ENCODE results near the gene FSHR.

DNA sequence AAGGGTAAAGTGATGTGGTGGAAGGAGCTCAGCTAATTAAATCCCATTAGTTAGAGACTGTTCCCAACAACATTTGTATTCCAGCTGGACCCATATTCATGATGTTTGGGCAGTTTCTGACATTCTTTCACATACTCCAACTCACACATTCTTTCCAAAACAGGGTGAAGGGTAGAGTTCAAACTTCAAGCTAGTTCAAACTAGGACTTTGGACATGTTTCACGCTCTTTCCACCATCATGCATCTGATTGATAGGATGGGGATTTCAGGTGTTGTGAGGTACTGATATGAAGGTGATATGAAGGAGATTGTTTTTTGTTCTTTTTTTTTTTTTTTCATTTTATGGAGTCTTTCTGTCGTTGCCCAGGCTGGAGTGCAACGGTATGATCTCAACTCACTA, 201.7 kb downstream of the FSHR start:
- TF ChIP-seq, protein P1, sequence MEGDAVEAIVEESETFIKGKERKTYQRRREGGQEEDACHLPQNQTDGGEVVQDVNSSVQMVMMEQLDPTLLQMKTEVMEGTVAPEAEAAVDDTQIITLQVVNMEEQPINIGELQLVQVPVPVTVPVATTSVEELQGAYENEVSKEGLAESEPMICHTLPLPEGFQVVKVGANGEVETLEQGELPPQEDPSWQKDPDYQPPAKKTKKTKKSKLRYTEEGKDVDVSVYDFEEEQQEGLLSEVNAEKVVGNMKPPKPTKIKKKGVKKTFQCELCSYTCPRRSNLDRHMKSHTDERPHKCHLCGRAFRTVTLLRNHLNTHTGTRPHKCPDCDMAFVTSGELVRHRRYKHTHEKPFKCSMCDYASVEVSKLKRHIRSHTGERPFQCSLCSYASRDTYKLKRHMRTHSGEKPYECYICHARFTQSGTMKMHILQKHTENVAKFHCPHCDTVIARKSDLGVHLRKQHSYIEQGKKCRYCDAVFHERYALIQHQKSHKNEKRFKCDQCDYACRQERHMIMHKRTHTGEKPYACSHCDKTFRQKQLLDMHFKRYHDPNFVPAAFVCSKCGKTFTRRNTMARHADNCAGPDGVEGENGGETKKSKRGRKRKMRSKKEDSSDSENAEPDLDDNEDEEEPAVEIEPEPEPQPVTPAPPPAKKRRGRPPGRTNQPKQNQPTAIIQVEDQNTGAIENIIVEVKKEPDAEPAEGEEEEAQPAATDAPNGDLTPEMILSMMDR (IDR thresholded peaks at IDR 0.05) = no peak
- TF ChIP-seq EP300 (IDR thresholded peaks at IDR 0.05) = no peak

All from sigmoid colon (tissue), 4 donors.